AG09319 (cell line): ENCODE measurements around the gene BAIAP2L2.

ENCODE experiments used
- DNase-seq: peaks from one replicate; pipeline ENCODE4 v3.0.0-alpha.2; 2010; ENCODE audit warnings: low read depth; ENCODE audit errors: extremely low read depth
- TF ChIP-seq, protein P1 (sequence below): IDR thresholded peaks from 2 replicates; pipeline ENCODE4 v1.5.1; 2011; ENCODE audit warnings: low read depth, mild to moderate bottlenecking, inconsistent platforms, low read length, moderate library complexity

BAIAP2L2 gene

DNA sequence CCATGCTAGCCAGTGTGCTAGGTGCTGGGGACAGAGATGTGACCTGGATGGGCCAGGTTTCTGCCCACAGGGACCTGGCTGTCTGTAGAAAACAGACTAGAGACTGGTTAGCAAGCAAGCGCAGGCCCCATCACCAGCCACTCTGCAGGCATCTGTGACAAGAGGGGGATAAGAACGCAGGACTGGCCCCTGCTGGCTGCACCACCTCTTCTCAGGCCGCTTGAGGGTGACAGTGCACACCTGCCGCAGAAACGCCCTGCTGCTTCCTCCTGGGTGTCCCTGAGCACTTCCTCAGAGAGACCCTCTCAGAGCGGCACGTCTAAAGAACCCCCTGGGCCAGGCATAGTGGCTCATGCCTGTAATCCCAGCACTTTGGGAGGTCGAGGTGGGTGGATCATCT, 59.2 kb downstream of the BAIAP2L2 start:
- TF ChIP-seq, protein P1, sequence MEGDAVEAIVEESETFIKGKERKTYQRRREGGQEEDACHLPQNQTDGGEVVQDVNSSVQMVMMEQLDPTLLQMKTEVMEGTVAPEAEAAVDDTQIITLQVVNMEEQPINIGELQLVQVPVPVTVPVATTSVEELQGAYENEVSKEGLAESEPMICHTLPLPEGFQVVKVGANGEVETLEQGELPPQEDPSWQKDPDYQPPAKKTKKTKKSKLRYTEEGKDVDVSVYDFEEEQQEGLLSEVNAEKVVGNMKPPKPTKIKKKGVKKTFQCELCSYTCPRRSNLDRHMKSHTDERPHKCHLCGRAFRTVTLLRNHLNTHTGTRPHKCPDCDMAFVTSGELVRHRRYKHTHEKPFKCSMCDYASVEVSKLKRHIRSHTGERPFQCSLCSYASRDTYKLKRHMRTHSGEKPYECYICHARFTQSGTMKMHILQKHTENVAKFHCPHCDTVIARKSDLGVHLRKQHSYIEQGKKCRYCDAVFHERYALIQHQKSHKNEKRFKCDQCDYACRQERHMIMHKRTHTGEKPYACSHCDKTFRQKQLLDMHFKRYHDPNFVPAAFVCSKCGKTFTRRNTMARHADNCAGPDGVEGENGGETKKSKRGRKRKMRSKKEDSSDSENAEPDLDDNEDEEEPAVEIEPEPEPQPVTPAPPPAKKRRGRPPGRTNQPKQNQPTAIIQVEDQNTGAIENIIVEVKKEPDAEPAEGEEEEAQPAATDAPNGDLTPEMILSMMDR: no peak
- no peak for DNase-seq

GRCh38 chr22:38050720-38051119, 59.8 kb downstream of the BAIAP2L2 start:
- TF ChIP-seq, protein P1: no peak
- DNase-seq: no peak

DNA sequence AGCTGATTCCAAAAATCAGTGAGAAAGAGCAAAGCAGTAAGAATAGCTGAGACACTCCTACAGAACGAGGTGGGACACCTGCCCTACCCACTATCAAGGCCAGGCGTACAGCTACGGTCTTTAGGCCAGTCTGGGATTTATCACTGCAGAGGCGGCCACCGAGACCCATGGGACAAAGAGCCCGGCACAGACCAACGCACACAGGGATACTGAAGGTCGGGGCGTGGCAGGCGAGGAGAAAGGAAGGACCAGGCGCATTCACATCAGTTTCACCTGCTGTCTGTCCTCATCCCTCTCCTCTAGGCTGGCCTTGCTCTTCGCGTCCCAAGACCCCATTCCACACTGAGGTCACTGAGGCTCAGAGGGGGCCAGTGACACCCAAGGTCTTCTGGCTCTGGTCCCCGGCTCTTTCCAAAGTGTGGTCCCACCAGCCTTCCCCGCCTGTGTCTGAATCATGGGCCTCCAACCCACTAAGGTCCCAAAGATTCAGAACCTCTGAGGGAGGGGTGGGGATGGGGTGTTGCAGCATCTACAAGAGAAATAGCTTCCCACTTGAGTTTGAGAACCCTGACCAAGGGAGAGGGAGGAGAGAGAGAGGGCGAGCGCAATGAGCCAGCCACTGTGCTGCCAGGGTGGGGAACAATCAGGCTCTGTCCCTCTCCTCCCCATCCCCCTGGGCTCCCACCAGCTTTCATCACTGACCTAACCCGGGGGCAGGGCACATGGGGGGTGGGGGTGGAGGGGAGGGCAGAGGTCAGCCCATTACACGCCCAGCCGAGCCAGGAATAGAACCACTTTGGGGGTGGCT, 60.5 kb downstream of the BAIAP2L2 start:
- no peak for DNase-seq
- TF ChIP-seq, protein P1: no peak

DNA sequence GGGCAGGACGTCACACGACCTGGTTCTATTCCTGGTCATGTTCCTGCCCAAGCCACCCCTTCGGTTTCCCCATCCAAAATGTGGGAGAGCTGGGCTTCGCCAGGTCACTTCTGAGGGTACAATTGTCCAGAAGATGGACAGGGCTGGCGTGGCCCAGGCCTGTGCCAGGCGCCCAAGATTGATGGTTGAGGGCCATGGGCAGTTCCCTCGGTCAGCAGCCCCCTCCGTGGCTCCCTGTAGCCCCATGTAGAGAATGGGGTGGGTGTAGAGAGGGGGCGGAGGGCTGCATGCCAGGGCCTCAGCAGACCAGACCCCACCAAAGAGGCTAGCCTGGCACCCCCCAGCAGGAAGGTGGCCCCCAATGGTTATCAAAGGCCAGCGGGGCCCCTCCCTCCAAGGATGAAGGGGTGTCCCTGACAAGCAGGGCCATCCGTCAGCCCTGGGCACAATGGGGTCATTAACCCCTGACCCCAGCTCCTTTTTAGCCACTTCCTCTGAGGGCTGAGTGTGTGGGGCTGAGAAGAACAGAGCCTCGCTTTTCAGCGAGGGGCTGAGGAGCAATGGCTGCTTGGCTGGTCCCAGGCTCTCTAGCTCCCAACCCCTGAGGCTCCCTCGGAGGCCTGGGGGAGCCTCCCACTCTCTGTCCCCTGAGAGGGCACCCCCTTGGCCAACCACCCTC, 64.3 kb downstream of the BAIAP2L2 start:
- TF ChIP-seq, protein P1: no peak
- no peak for DNase-seq

DNA sequence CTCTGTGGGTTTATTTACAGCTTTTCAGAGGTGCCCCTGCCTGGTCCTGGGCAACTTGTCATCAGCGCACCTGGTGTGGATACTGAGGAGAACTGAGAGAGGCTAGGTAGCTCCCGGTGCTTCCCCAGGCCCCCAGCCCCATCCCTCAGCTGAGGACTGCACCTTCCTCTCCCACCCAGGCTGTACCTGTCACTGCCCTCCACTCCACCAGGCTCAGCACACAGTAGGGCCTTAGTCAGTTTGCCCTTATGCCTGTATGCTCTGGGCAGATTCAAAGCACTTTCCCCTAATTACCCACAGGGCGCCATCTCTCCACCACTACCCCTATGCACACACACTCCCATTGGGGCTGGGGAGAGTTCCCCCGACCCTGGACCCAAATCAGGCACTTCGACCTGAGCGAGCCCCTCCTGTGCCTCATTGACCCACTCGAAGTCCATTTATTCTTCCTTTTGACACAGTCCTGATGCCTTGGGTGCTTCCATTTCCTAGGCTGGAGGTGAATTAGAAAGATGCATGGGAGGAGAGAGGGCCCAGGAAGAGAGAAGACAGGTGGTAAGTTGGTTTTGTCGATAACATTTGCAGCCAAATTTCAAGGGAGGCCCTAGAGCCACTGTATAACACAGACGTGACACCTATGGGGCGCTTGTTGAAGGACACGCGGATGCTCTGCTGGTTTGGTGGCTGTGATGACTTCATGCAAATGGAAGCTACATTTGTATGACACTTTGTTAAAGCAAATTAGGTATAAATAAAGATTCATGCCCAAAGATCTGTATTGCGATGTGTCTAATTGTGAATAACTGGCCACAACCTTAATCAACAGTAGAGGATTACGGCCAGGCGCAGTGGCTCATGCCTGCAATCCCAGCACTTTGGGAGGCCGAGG, 67.1 kb downstream of the BAIAP2L2 start:
- no peak for DNase-seq
- TF ChIP-seq, protein P1: no peak

DNA sequence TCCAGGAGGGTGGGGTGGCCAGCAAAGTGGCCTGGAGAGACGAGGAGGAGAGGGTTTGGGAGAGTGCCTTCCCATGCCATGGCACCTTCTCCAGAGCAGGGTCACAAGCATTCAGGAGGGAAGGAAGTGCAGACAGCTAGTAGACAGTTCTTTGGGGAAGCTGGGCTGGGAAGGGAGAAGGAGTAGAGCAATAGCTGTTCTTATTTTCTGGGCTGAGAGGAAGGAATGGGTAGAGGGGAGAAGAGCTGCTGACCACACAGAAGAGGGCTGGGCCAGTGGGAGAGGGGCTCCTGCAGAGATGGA, 68.0 kb downstream of the BAIAP2L2 start:
- TF ChIP-seq, protein P1: no peak
- DNase-seq: no peak
